Effector memory CD8-positive, alpha-beta T cell (primary cell): ENCODE data around the gene VTA1.
"Not testable (repeated sequence)": the region's sequence is repeated elsewhere in the genome, so short reads cannot be mapped to it uniquely, and the experiment has no call there.

Experiments used
- ATAC-seq: fragments of 150-1000 bp; cut with Tn5 transposase; replicated peaks from 2 replicates; pipeline ENCODE4 v1.10.0; 2021; ENCODE audit warnings: mild to moderate bottlenecking, moderate library complexity
- DNase-seq, 3 experiments: peaks; one replicate each; pipeline ENCODE4 v3.0.0; 2021
- H3K27ac Mint-ChIP-seq, 2 donors: one replicate each; pipeline ENCODE4 v1.8.0; 2022; ENCODE audit warnings: mild to moderate bottlenecking in 2 of 2, mixed read lengths in 2 of 2, moderate library complexity in 2 of 2
- H3K27me3 Mint-ChIP-seq, 2 donors: one replicate each; pipeline ENCODE4 v1.8.0; 2022; ENCODE audit warnings: mixed read lengths in 2 of 2
- H3K36me3 Mint-ChIP-seq: one replicate; pipeline ENCODE4 v1.8.0; 2022; ENCODE audit warnings: mild to moderate bottlenecking, moderate library complexity, mixed read lengths; ENCODE audit not compliant: insufficient read depth
- H3K4me1 Mint-ChIP-seq, 2 donors: one replicate each; pipeline ENCODE4 v1.8.0; 2022; ENCODE audit warnings: low read depth in 2 of 2, mixed read lengths in 2 of 2
- H3K4me3 Mint-ChIP-seq, 2 donors: one replicate each; pipeline ENCODE4 v1.8.0; 2022; ENCODE audit warnings: mild to moderate bottlenecking in 2 of 2, mixed read lengths in 2 of 2, moderate library complexity in 2 of 2
- H3K9me3 Mint-ChIP-seq, 2 donors: one replicate each; pipeline ENCODE4 v1.8.0; 2022; ENCODE audit warnings: mixed read lengths in 2 of 2

VTA1 gene

DNA sequence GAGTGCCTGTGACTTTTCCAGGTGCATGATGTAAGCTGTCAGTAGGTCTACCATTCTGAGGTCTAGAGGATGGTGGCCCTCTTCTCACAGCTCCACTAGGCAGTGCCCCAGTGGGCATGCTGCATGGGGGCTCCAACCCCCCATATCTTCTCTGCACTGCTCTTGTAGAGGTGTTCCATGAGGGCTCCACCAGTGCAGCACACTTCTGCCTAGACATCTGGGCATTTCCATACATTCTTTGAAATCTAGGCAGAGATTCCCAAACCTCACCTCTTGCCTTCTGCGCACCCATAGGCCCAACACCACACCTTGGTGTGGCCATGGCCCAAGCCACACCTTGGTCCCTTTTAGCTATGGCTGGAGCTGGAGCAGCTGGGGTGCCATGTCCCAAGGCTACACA, 66.3 kb downstream of the VTA1 start:
- no peak for DNase-seq
- no peaks in the 10 kb centered on the region for H3K27me3 Mint-ChIP-seq
- peaks cover 0 to 6% of the 10 kb centered on the region in 2 donors for H3K4me1 Mint-ChIP-seq
- peaks cover 27% of the 10 kb centered on the region for H3K36me3 Mint-ChIP-seq
- no peak overlapping the region for H3K4me3 Mint-ChIP-seq
- no peaks in the 10 kb centered on the region for H3K9me3 Mint-ChIP-seq
- ATAC-seq: no peak
- peak overlapping the region in 1 of 2 donors; percentile 38 for H3K27ac Mint-ChIP-seq

DNA sequence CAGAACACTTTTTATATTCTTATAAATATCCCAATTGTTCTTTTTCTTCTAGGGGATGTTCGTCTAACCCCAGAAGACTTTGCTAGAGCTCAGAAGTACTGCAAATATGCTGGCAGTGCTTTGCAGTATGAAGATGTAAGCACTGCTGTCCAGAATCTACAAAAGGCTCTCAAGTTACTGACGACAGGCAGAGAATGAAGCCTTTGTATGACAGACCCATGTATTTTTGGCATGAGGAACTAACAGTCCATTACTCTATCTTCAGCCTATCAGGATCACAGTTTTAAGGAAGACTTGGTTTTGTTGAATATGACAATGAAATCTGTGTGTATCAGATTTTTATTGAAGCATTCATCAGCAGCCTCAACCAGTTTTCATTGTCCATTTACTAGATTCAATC, 71.4 kb downstream of the VTA1 start:
- Mint-ChIP-seq H3K36me3 (peaks cover 17% of the 10 kb centered on the region), H3K27me3 (no peaks in the 10 kb centered on the region), H3K4me1 (peaks cover 0 to 6% of the 10 kb centered on the region in 2 donors), H3K4me3 (no peak overlapping the region), H3K27ac (no peak overlapping the region), H3K9me3 (no peaks in the 10 kb centered on the region)
- DNase-seq (no peak), ATAC-seq (no peak)

DNA sequence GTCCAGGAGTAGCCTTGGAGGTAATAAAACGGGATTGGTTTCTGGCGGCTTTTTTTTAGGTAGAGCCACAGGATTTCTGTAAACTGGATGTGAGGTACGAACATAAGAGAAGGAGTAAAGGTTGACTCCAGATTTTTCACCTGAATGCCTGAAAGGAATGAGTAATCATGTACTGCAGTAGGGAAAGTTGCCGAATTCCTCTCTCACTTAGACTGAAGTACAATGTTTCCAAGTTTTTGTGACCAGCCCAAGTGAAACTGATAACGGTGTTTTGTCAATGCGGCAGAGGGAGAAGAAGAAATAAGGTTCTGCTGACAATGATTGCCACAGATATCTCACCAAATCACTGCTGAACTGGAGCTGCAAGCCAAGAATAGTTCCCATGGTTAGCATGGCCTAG, 75.0 kb downstream of the VTA1 start:
- Mint-ChIP-seq H3K4me3 (no peak overlapping the region), H3K27ac (no peak overlapping the region), H3K27me3 (no peaks in the 10 kb centered on the region), H3K9me3 (no peaks in the 10 kb centered on the region), H3K4me1 (no peaks in the 10 kb centered on the region), H3K36me3 (peaks cover 5% of the 10 kb centered on the region)
- DNase-seq (no peak), ATAC-seq (no peak)

DNA sequence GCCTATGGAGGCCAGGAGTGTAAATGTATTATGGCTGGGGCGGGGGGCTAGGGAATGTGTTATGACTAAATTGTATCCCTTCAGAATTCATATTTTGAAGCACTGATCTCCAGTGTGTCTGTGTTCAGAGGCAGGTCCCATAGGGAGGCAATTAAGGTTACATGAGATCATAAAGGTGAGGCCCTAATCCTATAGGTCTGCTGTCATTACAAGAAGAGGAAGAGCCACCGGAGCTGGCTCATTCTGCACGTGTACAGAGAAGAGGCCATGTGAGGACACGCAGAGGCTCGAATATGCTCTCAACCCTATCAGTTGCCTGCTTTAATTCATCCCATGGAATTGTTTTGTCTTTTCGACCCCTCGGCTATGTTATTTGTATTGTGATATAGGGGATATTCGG, 76.9 kb downstream of the VTA1 start:
- DNase-seq: no peak
- Mint-ChIP-seq H3K9me3 (peaks cover 3 to 8% of the 10 kb centered on the region in 2 donors), H3K27me3 (no peaks in the 10 kb centered on the region), H3K4me1 (no peaks in the 10 kb centered on the region), H3K27ac (no peak overlapping the region), H3K36me3 (peaks cover 5% of the 10 kb centered on the region), H3K4me3 (no peak overlapping the region)
- no peak for ATAC-seq

DNA sequence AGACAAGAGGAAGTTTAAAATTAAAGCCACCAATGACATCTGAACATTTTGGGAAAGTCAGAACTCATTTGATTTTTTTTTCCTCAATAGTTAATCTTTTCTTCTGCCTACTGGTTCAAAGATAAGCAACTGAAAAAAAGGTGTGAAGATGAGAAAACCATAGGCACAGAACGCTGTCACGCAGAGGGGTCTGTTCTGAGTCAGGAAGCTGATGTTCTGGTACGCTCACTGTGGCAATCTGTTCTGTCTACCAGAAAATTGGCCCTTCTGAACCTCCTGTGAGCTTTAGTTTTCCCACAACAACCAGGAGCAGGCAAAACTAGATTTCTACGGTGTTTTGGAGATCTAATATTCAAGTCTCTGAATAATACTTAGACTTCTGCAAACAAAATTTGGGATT, 78.1 kb downstream of the VTA1 start:
- ATAC-seq (no peak), DNase-seq (no peak)
- Mint-ChIP-seq H3K9me3 (peaks cover 3 to 8% of the 10 kb centered on the region in 2 donors), H3K36me3 (no peaks in the 10 kb centered on the region), H3K4me1 (no peaks in the 10 kb centered on the region), H3K27ac (no peak overlapping the region), H3K27me3 (no peaks in the 10 kb centered on the region), H3K4me3 (no peak overlapping the region)

DNA sequence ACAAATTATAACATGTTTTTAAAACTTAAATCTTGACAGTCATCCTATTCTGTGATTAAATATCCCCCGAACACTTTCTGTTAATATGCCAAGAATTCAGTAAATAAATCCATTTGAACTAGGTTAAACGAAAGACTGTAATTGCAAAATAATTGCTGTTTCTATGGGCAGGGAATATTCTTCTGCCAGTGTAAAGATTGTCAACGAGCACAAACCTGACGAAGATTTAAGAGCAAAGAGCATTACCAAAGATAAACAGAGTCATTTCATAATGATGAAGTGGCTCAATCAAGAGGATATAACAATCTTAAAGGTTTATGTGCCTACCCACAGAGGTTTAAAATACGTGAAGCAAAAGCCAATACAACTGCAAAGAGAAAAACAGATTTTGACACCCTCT, 78.5 kb downstream of the VTA1 start:
- DNase-seq: no peak
- Mint-ChIP-seq H3K27ac (no peak overlapping the region), H3K27me3 (peaks cover 0 to under 1% of the 10 kb centered on the region in 2 donors), H3K9me3 (peaks cover 3 to 8% of the 10 kb centered on the region in 2 donors), H3K4me3 (no peak overlapping the region), H3K36me3 (no peaks in the 10 kb centered on the region), H3K4me1 (no peaks in the 10 kb centered on the region)
- ATAC-seq: no peak

DNA sequence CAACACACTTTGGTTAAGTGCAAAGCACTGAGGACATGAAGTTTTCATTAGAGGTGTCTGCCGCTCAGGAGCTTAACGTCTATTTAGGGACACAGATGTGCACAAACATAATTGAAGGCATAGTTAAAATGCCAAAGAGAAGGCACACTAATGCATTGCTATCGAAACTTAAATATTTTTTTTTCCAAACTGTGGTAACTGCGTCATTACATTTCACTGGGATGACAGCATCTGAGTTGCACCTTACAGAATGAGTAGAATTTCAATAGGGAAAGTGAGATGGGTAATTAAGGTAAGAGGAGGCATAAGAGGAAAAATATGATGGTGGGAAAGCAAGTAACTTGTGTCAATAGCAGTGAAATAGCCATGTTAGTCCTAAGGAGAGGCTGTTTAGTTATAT, 79.7 kb downstream of the VTA1 start:
- ATAC-seq (no peak), DNase-seq (no peak)
- H3K4me1 Mint-ChIP-seq: no peaks in the 10 kb centered on the region
- H3K27ac Mint-ChIP-seq: no peak overlapping the region
- peaks cover 0 to 12% of the 10 kb centered on the region in 2 donors for H3K27me3 Mint-ChIP-seq
- no peak overlapping the region for H3K4me3 Mint-ChIP-seq
- H3K9me3 Mint-ChIP-seq: peaks cover 3 to 8% of the 10 kb centered on the region in 2 donors
- no peaks in the 10 kb centered on the region for H3K36me3 Mint-ChIP-seq

DNA sequence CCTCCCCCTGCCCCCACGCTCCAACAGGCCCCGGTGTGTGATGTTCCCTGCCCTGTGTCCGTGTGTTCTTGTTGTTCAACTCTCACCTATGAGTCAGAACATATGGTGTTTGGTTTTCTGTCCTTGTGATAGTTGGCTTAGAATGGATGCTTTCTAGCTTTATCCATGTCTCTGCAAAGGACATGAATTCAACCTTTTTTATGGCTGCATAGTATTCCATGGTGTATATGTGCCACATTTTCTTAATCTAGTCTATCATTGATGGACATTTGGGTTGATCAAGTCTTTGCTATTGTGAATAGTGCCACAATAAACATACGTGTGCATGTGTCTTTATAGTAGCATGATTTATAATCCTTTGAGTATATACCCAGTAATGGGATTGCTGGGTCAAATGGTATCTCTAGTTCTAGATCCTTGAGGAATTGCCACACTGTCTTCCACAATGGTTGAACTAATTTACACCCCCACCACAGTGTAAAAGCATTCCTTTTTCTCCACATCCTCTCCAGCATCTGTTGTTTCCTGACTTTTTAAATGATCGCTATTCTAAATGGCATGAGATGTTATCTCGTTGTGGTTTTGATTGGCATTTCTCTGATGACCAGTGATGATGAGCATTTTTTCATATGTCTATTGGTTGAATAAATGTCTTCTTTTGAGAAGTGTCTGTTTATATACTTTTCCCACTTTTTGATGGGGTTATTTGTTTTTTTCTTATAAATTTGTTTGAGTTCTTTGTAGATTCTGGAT, 82.6 kb downstream of the VTA1 start:
- not testable (repeated sequence) for H3K9me3 Mint-ChIP-seq, ATAC-seq, DNase-seq, H3K36me3 Mint-ChIP-seq, H3K4me1 Mint-ChIP-seq, H3K27ac Mint-ChIP-seq, H3K4me3 Mint-ChIP-seq
- peaks cover 6 to 42% of the 10 kb centered on the region in 2 donors for H3K27me3 Mint-ChIP-seq

DNA sequence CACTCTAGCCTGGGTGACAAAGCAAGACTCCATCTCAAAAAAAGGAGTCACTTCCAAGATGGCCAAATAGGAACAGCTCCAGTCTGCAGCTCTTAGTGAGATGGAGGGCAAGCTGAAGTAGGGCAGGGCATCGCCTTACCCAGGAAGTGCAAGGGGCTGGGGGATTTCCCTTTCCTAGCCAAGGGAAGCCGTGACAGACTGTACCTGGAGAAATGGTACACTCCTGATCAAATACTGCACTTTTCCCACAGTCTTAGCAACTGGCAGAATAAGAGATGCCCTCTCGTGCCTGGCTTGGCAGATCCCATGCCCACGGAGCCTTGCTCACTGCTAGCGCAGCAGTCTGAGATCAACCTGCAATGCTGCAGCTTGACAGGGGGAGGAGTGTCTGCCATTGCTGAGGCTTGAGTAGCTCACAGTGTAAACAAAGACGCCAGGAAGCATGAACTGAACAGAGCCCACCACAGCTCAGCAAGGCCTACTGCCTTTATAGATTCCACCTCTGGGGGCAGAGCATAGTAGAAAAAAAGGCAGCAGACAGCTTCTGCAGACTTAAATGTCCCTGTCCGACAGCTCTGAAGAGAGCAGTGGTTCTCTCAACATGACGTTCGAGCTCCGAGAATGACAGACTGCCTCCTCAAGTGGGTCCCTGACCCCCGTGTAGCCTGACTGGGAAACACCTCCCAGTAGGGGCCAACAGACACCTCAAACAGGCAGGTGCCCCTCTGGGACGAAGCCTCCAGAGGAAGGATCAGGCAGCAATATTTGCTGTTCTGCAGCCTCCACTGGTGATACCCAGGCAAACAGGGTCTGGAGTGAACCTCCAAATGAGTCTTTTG, 85.4 kb downstream of the VTA1 start:
- ATAC-seq (peak; percentile 78), DNase-seq (peak; percentile 11 to 23 (median 13))
- not testable (repeated sequence) for H3K36me3 Mint-ChIP-seq, H3K27ac Mint-ChIP-seq, H3K4me1 Mint-ChIP-seq, H3K9me3 Mint-ChIP-seq
- H3K4me3 Mint-ChIP-seq: peak overlapping the region in 1 of 2 donors; percentile 33
- H3K27me3 Mint-ChIP-seq: peaks cover 6 to 51% of the 10 kb centered on the region in 2 donors

DNA sequence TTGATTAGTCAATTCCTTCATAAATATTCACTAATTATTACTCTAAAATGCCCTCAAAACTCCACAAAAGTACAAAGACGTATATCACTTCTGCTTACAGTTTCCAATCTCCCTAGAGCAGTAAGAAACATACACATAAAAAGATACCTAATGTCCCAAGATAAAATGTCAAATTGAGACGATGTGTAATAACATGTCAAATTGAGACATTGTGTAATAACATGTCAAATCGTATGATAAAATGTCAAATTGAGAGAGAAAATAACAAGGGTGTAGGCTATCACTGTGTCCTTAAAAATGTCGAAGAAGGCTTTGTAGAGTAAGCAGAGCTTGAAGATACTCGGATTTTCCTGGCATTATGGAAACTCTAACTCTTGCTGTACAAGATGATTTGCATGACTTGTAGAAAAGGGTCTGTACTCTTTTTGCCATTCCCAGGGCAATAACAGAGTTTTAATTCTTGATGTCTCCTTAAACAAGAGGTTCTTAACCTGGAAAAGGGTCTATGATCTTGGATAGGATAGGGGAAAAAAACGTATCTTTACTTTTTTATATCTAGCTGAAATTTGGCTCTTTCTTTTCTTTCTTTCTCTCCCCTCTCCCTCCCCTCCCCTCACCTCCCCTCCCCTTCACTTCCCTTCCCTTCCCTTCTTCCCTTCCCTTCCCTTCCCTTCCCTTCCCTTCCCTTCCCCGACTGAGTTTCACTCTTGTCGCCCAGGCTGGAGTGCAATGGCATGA, 87.1 kb downstream of the VTA1 start:
- H3K4me1 Mint-ChIP-seq: peaks cover 0 to 7% of the 10 kb centered on the region in 2 donors
- no peak overlapping the region for H3K27ac Mint-ChIP-seq
- ATAC-seq (no peak), DNase-seq (no peak)
- H3K36me3 Mint-ChIP-seq: no peaks in the 10 kb centered on the region
- H3K9me3 Mint-ChIP-seq: no peaks in the 10 kb centered on the region
- H3K27me3 Mint-ChIP-seq: peaks cover 19 to 51% of the 10 kb centered on the region in 2 donors
- H3K4me3 Mint-ChIP-seq: no peak overlapping the region

DNA sequence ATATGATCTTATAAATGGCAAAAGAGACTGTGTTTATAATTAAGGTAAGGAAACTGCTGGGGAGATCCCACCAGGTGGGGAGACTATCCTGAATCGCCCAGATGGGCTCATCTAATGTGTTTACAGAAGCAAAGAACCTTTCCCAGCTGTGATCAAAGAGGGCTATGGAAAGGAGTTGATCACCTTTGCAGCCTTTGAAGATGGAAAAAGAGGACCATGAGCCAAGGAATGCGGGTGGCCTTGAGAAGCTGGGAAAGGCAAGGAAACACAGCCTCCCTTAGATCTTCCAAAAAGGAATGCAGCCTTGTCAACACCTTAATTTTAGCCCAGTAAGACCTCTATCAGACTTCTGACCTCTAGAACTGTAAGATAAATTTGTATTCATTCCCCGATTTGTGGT, 88.2 kb downstream of the VTA1 start:
- peaks cover 19 to 54% of the 10 kb centered on the region in 2 donors for H3K27me3 Mint-ChIP-seq
- no peaks in the 10 kb centered on the region for H3K9me3 Mint-ChIP-seq

DNA sequence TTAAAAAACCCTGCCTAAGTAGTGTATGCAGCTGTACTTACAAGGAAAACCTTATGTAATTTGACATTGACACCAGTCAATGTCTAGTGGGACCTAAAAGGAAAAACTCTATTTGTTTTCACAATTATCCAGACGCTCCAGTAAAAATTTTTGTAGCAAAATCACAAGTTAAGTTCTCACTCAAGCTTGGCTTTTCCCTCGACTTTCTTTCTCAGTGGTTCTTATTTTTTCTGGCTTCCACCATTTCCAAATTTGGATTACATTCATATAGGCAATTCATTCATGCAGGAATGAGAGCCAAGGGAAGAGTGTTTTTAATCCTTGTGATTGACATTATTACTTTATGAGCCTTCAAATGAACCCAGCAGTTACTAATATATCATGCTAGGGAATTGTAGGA, 88.7 kb downstream of the VTA1 start:
- H3K36me3 Mint-ChIP-seq: no peaks in the 10 kb centered on the region
- peaks cover 0 to 7% of the 10 kb centered on the region in 2 donors for H3K4me1 Mint-ChIP-seq
- H3K9me3 Mint-ChIP-seq: no peaks in the 10 kb centered on the region
- H3K4me3 Mint-ChIP-seq: no peak overlapping the region
- no peak overlapping the region for H3K27ac Mint-ChIP-seq
- no peak for DNase-seq
- no peak for ATAC-seq
- peaks cover 19 to 56% of the 10 kb centered on the region in 2 donors for H3K27me3 Mint-ChIP-seq

More for the DNA sequence above, 88.2 kb downstream of the VTA1 start:
- peaks cover 0 to 7% of the 10 kb centered on the region in 2 donors for H3K4me1 Mint-ChIP-seq
- DNase-seq (no peak), ATAC-seq (no peak)
- H3K36me3 Mint-ChIP-seq: no peaks in the 10 kb centered on the region
- H3K27ac Mint-ChIP-seq: no peak overlapping the region
- H3K4me3 Mint-ChIP-seq: no peak overlapping the region

DNA sequence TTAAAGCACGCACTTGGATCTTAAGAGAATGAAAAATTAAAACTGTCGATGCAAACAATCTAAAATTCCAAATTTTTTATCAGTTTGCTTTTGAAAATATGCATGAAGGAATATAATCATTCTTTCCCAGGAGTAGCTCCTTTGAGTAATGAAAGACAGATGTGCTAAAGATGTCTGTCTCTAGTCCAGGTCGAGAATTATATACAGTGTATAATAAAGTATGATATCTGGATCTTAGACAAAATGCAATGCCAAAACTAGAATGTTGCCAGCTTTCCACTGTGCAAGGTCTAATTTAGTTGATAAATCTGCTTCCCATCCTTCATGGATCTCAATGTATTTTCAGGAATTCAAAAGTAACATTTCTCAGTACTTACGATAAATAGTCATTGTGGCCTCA, 89.6 kb downstream of the VTA1 start:
- Mint-ChIP-seq H3K9me3 (no peaks in the 10 kb centered on the region), H3K27me3 (peaks cover 19 to 52% of the 10 kb centered on the region in 2 donors), H3K36me3 (no peaks in the 10 kb centered on the region), H3K4me3 (no peak overlapping the region), H3K4me1 (peaks cover 0 to 7% of the 10 kb centered on the region in 2 donors), H3K27ac (no peak overlapping the region)
- no peak for DNase-seq
- ATAC-seq: no peak
